A549 (cell line): ENCODE results near the gene KCNJ6. TPM values are rescaled to one million over a fixed set of nuclear protein-coding genes. Genes with fewer than 3 reads are reported as not detected.

Source experiments
- ATAC-seq, 2 experiments: fragments of 200-7000 bp in 1 of 2; fragments of >200 bp in 1 of 2; cut with Nextera tagmentation in 1 of 2; cut with Tn5 transposase in 1 of 2; 3 replicates each; pipeline versions ENCODE4 v1.8.0 to v1.9.1; 2018 to 2020; ENCODE audit warnings: mild to moderate bottlenecking in 1 of 2, moderate library complexity in 1 of 2
- CTCF ChIA-PET: fragments of 300-600 bp; sonication (Branson Sonifier 250); formaldehyde crosslinking; extraction: SDS; loops from one replicate; lab custom pipeline; 2021; ENCODE audit warnings: antibody characterized with exemption, inconsistent platforms; lab: Yijun Ruan, JAX
- POLR2A ChIA-PET: fragments of 350-600 bp; formaldehyde crosslinking; extraction: SDS; loops from one replicate; lab custom pipeline; 2021; ENCODE audit warnings: antibody characterized with exemption, inconsistent platforms; lab: Yijun Ruan, JAX
- DNase-seq, 2 experiments: peaks; one replicate each; pipeline versions ENCODE4 v3.0.0 to v3.0.0-alpha.2; 2011 to 2016; ENCODE audit warnings: low read depth in 1 of 2, low spot score in 1 of 2
- FAIRE-seq: peaks from 2 replicates; lab custom pipeline; 2011; peaks lifted over from hg19 to GRCh38; lab: Jason Lieb, UNC
- H3K27ac ChIP-seq, 2 experiments: fragments of >200 bp; sonication (Bioruptor Twin); formaldehyde crosslinking; 3 replicates each; pipeline ENCODE4 v1.5.1; 2016 to 2017
- H3K4me1 ChIP-seq: fragments of >200 bp; sonication (Bioruptor Twin); formaldehyde crosslinking; 3 replicates; pipeline ENCODE4 v1.6.1; 2016
- H3K4me2 ChIP-seq: fragments of >200 bp; sonication (Bioruptor Twin); formaldehyde crosslinking; 3 replicates; pipeline ENCODE4 v1.6.1; 2016
- H3K4me3 ChIP-seq: fragments of >200 bp; sonication (Bioruptor Twin); formaldehyde crosslinking; 3 replicates; pipeline ENCODE4 v1.5.1; 2016
- H3K9me3 ChIP-seq: fragments of >200 bp; sonication (Bioruptor Twin); formaldehyde crosslinking; 3 replicates; pipeline ENCODE4 v1.6.1; 2016
- BHLHE40 ChIP-seq: IDR thresholded peaks from 2 replicates; pipeline ENCODE4 v1.6.1; 2012; ENCODE audit warnings: low read depth, low read length, inconsistent platforms
- CEBPB ChIP-seq, 2 experiments: fragments of >200 bp in 1 of 2; sonication (Bioruptor Twin) in 1 of 2; formaldehyde crosslinking in 1 of 2; IDR thresholded peaks; 2 replicates each; pipeline ENCODE4 v1.6.1; 2012 to 2016
- CTCF ChIP-seq: fragments of >200 bp; sonication (Bioruptor Twin); formaldehyde crosslinking; IDR thresholded peaks from 3 replicates; pipeline ENCODE4 v1.5.1; 2016
- EHF ChIP-seq: fragments of 250-450 bp; sonication (Bioruptor Pico); IDR thresholded peaks from 2 replicates; pipeline ENCODE4 v1.5.0; 2020; ENCODE audit warnings: mild to moderate bottlenecking
- ELK1 ChIP-seq: fragments of 150-350 bp; IDR thresholded peaks from 2 replicates; pipeline ENCODE4 v1.6.1; 2014; ENCODE audit warnings: low read depth, mild to moderate bottlenecking, low read length
- FOSB ChIP-seq: fragments of 250-450 bp; sonication (Bioruptor Pico); IDR thresholded peaks from 2 replicates; pipeline ENCODE4 v1.5.0; 2020; ENCODE audit warnings: mild to moderate bottlenecking, moderate library complexity
- FOXS1 ChIP-seq: fragments of 250-450 bp; sonication (Bioruptor Pico); IDR thresholded peaks from 2 replicates; pipeline ENCODE4 v1.5.0; 2020; ENCODE audit warnings: mild to moderate bottlenecking, moderate library complexity
- GATA3 ChIP-seq: IDR thresholded peaks from 2 replicates; pipeline ENCODE4 v1.6.1; 2012; ENCODE audit warnings: borderline replicate concordance
- HMGXB4 ChIP-seq: fragments of 250-450 bp; sonication (Bioruptor Pico); IDR thresholded peaks from 2 replicates; pipeline ENCODE4 v1.5.0; 2021; ENCODE audit warnings: mild to moderate bottlenecking, moderate library complexity, borderline replicate concordance
- HOXA7 ChIP-seq: fragments of 250-450 bp; sonication (Bioruptor Pico); IDR thresholded peaks from 2 replicates; pipeline ENCODE4 v1.5.0; 2020; ENCODE audit warnings: mild to moderate bottlenecking, moderate library complexity
- HOXB5 ChIP-seq: fragments of 250-450 bp; sonication (Bioruptor Pico); IDR thresholded peaks from 2 replicates; pipeline ENCODE4 v1.5.0; 2020; ENCODE audit warnings: mild to moderate bottlenecking, moderate library complexity
- JUN ChIP-seq, 2 experiments: fragments of >200 bp; sonication (Bioruptor Twin); formaldehyde crosslinking; IDR thresholded peaks; 2 replicates in 1 of 2; 3 replicates in 1 of 2; pipeline ENCODE4 v1.6.1; 2016 to 2017
- NR3C1 ChIP-seq: fragments of >200 bp; sonication (Bioruptor Twin); formaldehyde crosslinking; IDR thresholded peaks from 3 replicates; pipeline ENCODE4 v1.6.1; 2017
- POLR2A ChIP-seq: IDR thresholded peaks from 2 replicates; pipeline ENCODE4 v1.6.1; 2012; ENCODE audit warnings: mild to moderate bottlenecking, low read length
- RAD21 ChIP-seq, 2 experiments: fragments of >200 bp in 1 of 2; sonication (Bioruptor Twin) in 1 of 2; formaldehyde crosslinking in 1 of 2; IDR thresholded peaks in 1 of 2; conservative IDR thresholded peaks in 1 of 2; 2 replicates in 1 of 2; 3 replicates in 1 of 2; pipeline ENCODE4 v1.6.1; 2012 to 2018; ENCODE audit warnings: inconsistent platforms in 1 of 2
- RARB ChIP-seq: fragments of 250-450 bp; sonication (Bioruptor Pico); IDR thresholded peaks from 2 replicates; pipeline ENCODE4 v1.8.0; 2021; ENCODE audit warnings: mild to moderate bottlenecking, moderate library complexity
- REST ChIP-seq: fragments of 200-600 bp; sonication (generic); IDR thresholded peaks from 2 replicates; pipeline ENCODE4 v1.6.1; 2016; ENCODE audit warnings: antibody characterized with exemption, mild to moderate bottlenecking, moderate library complexity
- RFX5 ChIP-seq: fragments of 450-650 bp; IDR thresholded peaks from 2 replicates; pipeline ENCODE4 v1.7.1; 2014; ENCODE audit warnings: antibody characterized with exemption, mild to moderate bottlenecking, moderate library complexity
- SMC3 ChIP-seq: fragments of >200 bp; sonication (Bioruptor Twin); formaldehyde crosslinking; IDR thresholded peaks from 3 replicates; pipeline ENCODE4 v1.6.1; 2018; ENCODE audit warnings: inconsistent platforms
- SREBF2 ChIP-seq: fragments of 450-650 bp; IDR thresholded peaks from 2 replicates; pipeline ENCODE4 v1.6.1; 2014; ENCODE audit warnings: mild to moderate bottlenecking, moderate library complexity
- TP53 ChIP-seq: fragments of 250-450 bp; sonication (Bioruptor Pico); IDR thresholded peaks from 2 replicates; pipeline ENCODE4 v1.5.0; 2021; ENCODE audit warnings: mild to moderate bottlenecking, moderate library complexity
- ZFP36 ChIP-seq: fragments of 450-650 bp; IDR thresholded peaks from 2 replicates; pipeline ENCODE4 v1.6.1; 2014; ENCODE audit warnings: borderline replicate concordance; ENCODE audit not compliant: partially characterized antibody
- ZNF302 ChIP-seq: fragments of 250-450 bp; sonication (Bioruptor Pico); IDR thresholded peaks from 2 replicates; pipeline ENCODE4 v1.9.0; 2021; ENCODE audit warnings: inconsistent platforms, mild to moderate bottlenecking, moderate library complexity
- ZSCAN20 ChIP-seq: fragments of 250-450 bp; sonication (Bioruptor Pico); IDR thresholded peaks from 2 replicates; pipeline ENCODE4 v1.8.0; 2022; ENCODE audit warnings: mild to moderate bottlenecking, moderate library complexity
- WGBS: methylation state at CpG from one replicate; pipeline ENCODE4 v1.1.6; 2017; ENCODE audit errors: missing lambda C conversion rate; 5-methylcytosine and 5-hydroxymethylcytosine counted together
- polyA plus RNA-seq, 4 experiments: library from polyadenylated mRNA; depleted of rRNA in 3 of 4; stranded (reverse); fragments of >200 nt; fragmentation: RNase III in 1 of 4; extraction: RNeasy Plus Mini Kit Qiagen cat#74134 plus additional on column Dnase treatment in 1 of 4; gene quantifications; 2 replicates in 3 of 4; 3 replicates in 1 of 4; pipeline ENCODE4 v1.2.3, GENCODE V29; 2011 to 2017

Gene KCNJ6
- polyA plus RNA-seq, 2 of the 4 experiments (the other 2 are of a cell fraction), result 0.68 to 1.4 TPM

- peaks cover 13% of the 10 kb centered on the region; the same call in 2 of the 3 replicates for H3K4me1 ChIP-seq
- TF ChIP-seq JUN (IDR thresholded peaks at IDR 0.05), result no peak
- TF ChIP-seq EHF (CRISPR knock-in tag), result no peak
- TF ChIP-seq CEBPB (IDR thresholded peaks at IDR 0.05), result no peak
- WGBS, result 57% methylated on average over 5 of the region's 5 CpGs
- FAIRE-seq (no peak), ATAC-seq (no peak), DNase-seq (no peak)
- no peak overlapping the region for H3K27ac ChIP-seq
- no peak overlapping the region for H3K4me2 ChIP-seq
- ChIA-PET POLR2A (no interaction called here), CTCF (interaction anchor here (1.3 kb wide), 1 partner anchor 10 kb away, joined by 3 read pairs; no protein-coding TSS in a partner anchor)
- no peak overlapping the region for H3K4me3 ChIP-seq
- H3K9me3 ChIP-seq, result no peaks in the 10 kb centered on the region
Measured at GRCh38 chr21:37865156-37865555, 51.1 kb downstream of the KCNJ6 start.

GRCh38 chr21:37863842-37864241 is 52.4 kb downstream of the KCNJ6 start:
- POLR2A ChIA-PET, result no interaction called here
- ATAC-seq (no peak), DNase-seq (no peak)

GRCh38 chr21:37862536-37862935 is 53.7 kb downstream of the KCNJ6 start:
- FAIRE-seq (no peak), ATAC-seq (peak; percentile 84 to 88; a peak in 5 of 6 replicates), DNase-seq (peak; percentile 28 to 31)
- peak overlapping the region; percentile 28; the same call in 1 of the 3 replicates for H3K4me2 ChIP-seq
- TF ChIP-seq RFX5, result peak; percentile 98
- TF ChIP-seq ZSCAN20 (CRISPR knock-in tag), result no peak
- H3K27ac ChIP-seq, result no peak overlapping the region
- ChIA-PET POLR2A (no interaction called here), CTCF (interaction anchor here (0.7 kb wide), 1 partner anchor 104 kb away, joined by 3 read pairs; no protein-coding TSS in a partner anchor)
- 29% methylated on average over 2 of the region's 2 CpGs for WGBS
- no peak overlapping the region for H3K4me3 ChIP-seq
- H3K4me1 ChIP-seq, result no peaks in the 10 kb centered on the region
- no peaks in the 10 kb centered on the region for H3K9me3 ChIP-seq

More at GRCh38 chr21:37863842-37864241, 52.4 kb downstream of the KCNJ6 start:
- CTCF ChIA-PET, result interaction anchor here (0.6 to 0.7 kb wide), 3 partner anchors 167 to 542 kb away, joined by 3 to 4 read pairs (median 3); no protein-coding TSS in a partner anchor
- no peak overlapping the region for H3K4me2 ChIP-seq
- H3K4me1 ChIP-seq, result 0 out of 3 replicates have a peak, but pooled peaks cover 3% of the 10 kb centered on the region
- no peaks in the 10 kb centered on the region for H3K9me3 ChIP-seq
- H3K27ac ChIP-seq, result no peak overlapping the region
- WGBS, result 90% methylated on average over 5 of the region's 5 CpGs
- TF ChIP-seq ZFP36 (no peak), RAD21 (conservative IDR thresholded peaks at IDR 0.05 in 1 of 2, IDR thresholded peaks at IDR 0.05 in 1 of 2) (no peak), HMGXB4 (no peak), NR3C1 (no peak), SREBF2 (no peak), REST (no peak), RFX5 (no peak)
- no peak overlapping the region for H3K4me3 ChIP-seq
- FAIRE-seq, result no peak

GRCh38 chr21:37861561-37861960 is 54.7 kb downstream of the KCNJ6 start:
- CTCF ChIA-PET, result interaction anchor here (0.7 kb wide), 1 partner anchor 34 kb away, joined by 3 read pairs; no protein-coding TSS in a partner anchor
- DNase-seq, result no peak
- H3K4me1 ChIP-seq, result no peaks in the 10 kb centered on the region
- no peak for FAIRE-seq
- no peak overlapping the region for H3K4me3 ChIP-seq
- 47% methylated on average over 2 of the region's 2 CpGs for WGBS
- H3K4me2 ChIP-seq, result no peak overlapping the region
- POLR2A ChIA-PET, result no interaction called here
- no peak for ATAC-seq
- H3K27ac ChIP-seq, result no peak overlapping the region
- H3K9me3 ChIP-seq, result no peaks in the 10 kb centered on the region
- TF ChIP-seq HOXA7, result no peak
- TF ChIP-seq HOXB5, result no peak
- no peak for TF ChIP-seq BHLHE40
- TF ChIP-seq ELK1, result no peak
- no peak for TF ChIP-seq FOSB
- TF ChIP-seq GATA3, result no peak
- TF ChIP-seq FOXS1 (CRISPR knock-in tag), result no peak
- TF ChIP-seq RARB, result no peak
- TF ChIP-seq CTCF, result no peak
- no peak for TF ChIP-seq POLR2A
- TF ChIP-seq SMC3, result no peak
- no peak for TF ChIP-seq ZNF302 (CRISPR knock-in tag)
- no peak for TF ChIP-seq TP53 (CRISPR knock-in tag)
